Forelimb muscle (tissue), 1 donor: ENCODE measurements around the gene HSPA12A. TPM values are rescaled to one million over a fixed set of nuclear protein-coding genes. Genes with fewer than 3 reads are reported as not detected.

Experiments
- DNase-seq: peaks from one replicate; pipeline ENCODE4 v3.0.0-alpha.2; 2013; ENCODE audit warnings: low read depth
- polyA plus RNA-seq: library from polyadenylated mRNA; unstranded; fragments of 120-200 nt; gene quantifications from one replicate; pipeline ENCODE4 v1.2.1, GENCODE V29; 2013; ENCODE audit not compliant: insufficient read length

The HSPA12A gene
- polyA plus RNA-seq, 1 donor = 5.3 TPM

GRCh38 chr10:116771101-116771958 lies 29.0 kb upstream of the HSPA12A start:
- DNase-seq = no peak

- no peak for DNase-seq
These were observed 27.9 kb upstream of the HSPA12A start for GRCh38 chr10:116770281-116770680.

GRCh38 chr10:116769791-116770190 lies 27.4 kb upstream of the HSPA12A start:
- DNase-seq = no peak

GRCh38 chr10:116769368-116769767 lies 27.0 kb upstream of the HSPA12A start:
- DNase-seq = no peak

- DNase-seq = no peak
These were observed 26.4 kb upstream of the HSPA12A start for GRCh38 chr10:116768786-116769185.

- no peak for DNase-seq
These were observed 24.7 kb upstream of the HSPA12A start for GRCh38 chr10:116766837-116767634.

- no peak for DNase-seq
These were observed 24.0 kb upstream of the HSPA12A start for GRCh38 chr10:116766241-116766827.

GRCh38 chr10:116765648-116766081 lies 23.3 kb upstream of the HSPA12A start:
- DNase-seq = no peak

GRCh38 chr10:116764979-116765378 lies 22.6 kb upstream of the HSPA12A start:
- DNase-seq = no peak

GRCh38 chr10:116763440-116763839 lies 21.1 kb upstream of the HSPA12A start:
- no peak for DNase-seq

- no peak for DNase-seq
These were observed 19.5 kb upstream of the HSPA12A start for GRCh38 chr10:116761883-116762282.

GRCh38 chr10:116760919-116761318 lies 18.6 kb upstream of the HSPA12A start:
- no peak for DNase-seq

GRCh38 chr10:116757246-116757645 lies 14.9 kb upstream of the HSPA12A start:
- DNase-seq = no peak

GRCh38 chr10:116756277-116756676 lies 13.9 kb upstream of the HSPA12A start:
- DNase-seq = no peak

- no peak for DNase-seq
These were observed 11.4 kb upstream of the HSPA12A start for GRCh38 chr10:116753759-116754158.

- no peak for DNase-seq
These were observed 10.8 kb upstream of the HSPA12A start for GRCh38 chr10:116752969-116753665.

GRCh38 chr10:116752563-116752962 lies 10.2 kb upstream of the HSPA12A start:
- no peak for DNase-seq

GRCh38 chr10:116748471-116748870 lies 6.1 kb upstream of the HSPA12A start:
- no peak for DNase-seq

GRCh38 chr10:116748041-116748440 lies 5.7 kb upstream of the HSPA12A start:
- DNase-seq = no peak

GRCh38 chr10:116747325-116747724 lies 5.0 kb upstream of the HSPA12A start:
- DNase-seq = no peak

- no peak for DNase-seq
These were observed 2.5 kb upstream of the HSPA12A start for GRCh38 chr10:116744885-116745284.
